ENCODE results near the gene RFPL3. TPM values are rescaled to one million over a fixed set of nuclear protein-coding genes. Genes with fewer than 3 reads are reported as not detected.
"Not testable (repeated sequence)": the region's sequence is repeated elsewhere in the genome, so short reads cannot be mapped to it uniquely, and the experiment has no call there.

RFPL3 gene
- total RNA-seq (2016; rRNA removed; fragmentation: Illumina TruSeq; extraction: Trizol) (not detected in 2 replicates), polyA plus RNA-seq (2011; rRNA removed) (not detected in 2 replicates), polyA minus RNA-seq (2011; rRNA and poly(A)+ RNA removed; ENCODE audit: low replicate concordance) (not detected in 2 replicates), Bru-seq, nascent RNA (not detected), BruChase-seq, experiment 1, labeled RNA remaining after a 6-hour chase (not detected), BruChase-seq, experiment 2, labeled RNA remaining after a 2-hour chase (not detected)
- total RNA-seq (2016; cell fraction: cytosol; rRNA removed; fragmentation: Illumina TruSeq; extraction: Trizol; ENCODE audit: low read depth), result not detected in 2 replicates
- total RNA-seq (2016; cell fraction: insoluble cytoplasmic fraction; rRNA removed; fragmentation: Illumina TruSeq; extraction: Trizol), result not detected in 2 replicates
- not detected in 2 replicates for total RNA-seq (2016; cell fraction: membrane; rRNA removed; fragmentation: Illumina TruSeq; extraction: Trizol)
- total RNA-seq (2016; cell fraction: nucleus; rRNA removed; fragmentation: Illumina TruSeq; extraction: Trizol), result not detected in 2 replicates
- not detected in 2 replicates for polyA plus RNA-seq (2011; cell fraction: cytosol; rRNA removed)
- not detected in 2 replicates for polyA plus RNA-seq (2011; cell fraction: nucleus; rRNA removed)
- polyA plus RNA-seq (2012), result not detected in 2 replicates
- polyA plus RNA-seq (2016; cell fraction: cytosol; fragmentation: Illumina TruSeq; extraction: Trizol; ENCODE audit: low read depth), result not detected in 2 replicates
- not detected in 2 replicates for polyA plus RNA-seq (2016; cell fraction: insoluble cytoplasmic fraction; fragmentation: Illumina TruSeq; extraction: Trizol; ENCODE audit: low read depth)
- not detected in 2 replicates for polyA plus RNA-seq (2016; cell fraction: membrane; fragmentation: Illumina TruSeq; extraction: Trizol; ENCODE audit: low read depth)
- not detected in 2 replicates for polyA plus RNA-seq (2016; cell fraction: nucleus; fragmentation: Illumina TruSeq; extraction: Trizol; ENCODE audit: insufficient read depth, low read depth)
- not detected in 2 replicates for polyA minus RNA-seq (2011; cell fraction: cytosol; rRNA and poly(A)+ RNA removed)
- polyA minus RNA-seq (2011; cell fraction: nucleus; rRNA and poly(A)+ RNA removed), result not detected in 2 replicates
- long read RNA-seq, experiment 1, result 0 reads
- long read RNA-seq, experiment 2, result 0 reads

- ATAC-seq; H3K79me2 ChIP-seq (ENCODE audit: insufficient read depth, low read length); H2AFZ ChIP-seq (ENCODE audit: low read length); FAIRE-seq; H3K36me3 ChIP-seq (replicated peaks in 1 of 2; ENCODE audit: control insufficient read depth in 1 of 2, insufficient read depth in 2 of 2, low read length in 2 of 2); H3K4me3 ChIP-seq (replicated peaks in 1 of 3; ENCODE audit: insufficient read depth in 1 of 3, low read depth in 2 of 3, low read length in 3 of 3); DNase-seq (ENCODE audit: low spot score); H4K20me1 ChIP-seq (ENCODE audit: insufficient read depth, low read length); BruUV-seq (replicated peaks); H3K9me3 ChIP-seq (ENCODE audit: low read length); H3K27me3 ChIP-seq (ENCODE audit: control insufficient read depth in 1 of 2, insufficient read depth in 2 of 2, low read length in 2 of 2); H3K9ac ChIP-seq (ENCODE audit: insufficient read depth, low read depth, low read length); H3K27ac ChIP-seq (ENCODE audit: extremely low read length, insufficient read depth, low read length); POLR2A ChIA-PET; CTCF ChIA-PET (ENCODE audit: low intra/inter-chr PET ratio, low total read pairs); H3K4me1 ChIP-seq (ENCODE audit: insufficient read depth, low read length); H3K4me2 ChIP-seq (ENCODE audit: low read depth, low read length); in situ Hi-C loops (cut with HindIII; ENCODE audit: extremely low pct_ligation_motif_present, low pct_unique_long_range_greater_than_20kb); intact Hi-C loops (cut with micrococcal nuclease; ENCODE audit: unreplicated experiment); TF ChIP-seq CREB1 (CRISPR knock-in tag; IDR thresholded peaks at IDR 0.05): not testable (repeated sequence)
- peak; percentile 28; the same call in 1 of the 2 replicates for TF ChIP-seq CREB1 (IDR thresholded peaks at IDR 0.05)
- 8% methylated on average over 9 of the region's 9 CpGs for WGBS (ENCODE audit: low lambda C conversion rate)
Measured at GRCh38 chr22:32357567-32357966, at the start of gene RFPL3. Gene RFPL3 (plus strand): TSS chr22:32357867. CDS start chr22:32358072, 205 bp downstream.

- Histone ChIP-seq H3K9ac (ENCODE audit: insufficient read depth, low read depth, low read length) (no peak overlapping the region), H3K79me2 (ENCODE audit: insufficient read depth, low read length) (no peaks in the 10 kb centered on the region), H3K36me3 (replicated peaks in 1 of 2; ENCODE audit: control insufficient read depth in 1 of 2, insufficient read depth in 2 of 2, low read length in 2 of 2) (no peaks in the 10 kb centered on the region), H3K4me3 (replicated peaks in 1 of 3; ENCODE audit: insufficient read depth in 1 of 3, low read depth in 2 of 3, low read length in 3 of 3) (no peak overlapping the region), H3K27me3 (ENCODE audit: control insufficient read depth in 1 of 2, insufficient read depth in 2 of 2, low read length in 2 of 2) (peaks cover 1 to 9% of the 10 kb centered on the region in 2 experiments; a peak in 3 of 5 replicates), H3K27ac (ENCODE audit: extremely low read length, insufficient read depth, low read length) (no peak overlapping the region), H3K4me2 (ENCODE audit: low read depth, low read length) (no peak overlapping the region), H3K9me3 (ENCODE audit: low read length) (no peaks in the 10 kb centered on the region), H4K20me1 (ENCODE audit: insufficient read depth, low read length) (no peaks in the 10 kb centered on the region), H2AFZ (ENCODE audit: low read length) (no peak overlapping the region), H3K4me1 (ENCODE audit: insufficient read depth, low read length) (no peaks in the 10 kb centered on the region)
- 33% methylated on average over 3 of the region's 7 CpGs for WGBS (ENCODE audit: low lambda C conversion rate)
- CTCF ChIA-PET (ENCODE audit: low intra/inter-chr PET ratio, low total read pairs), result no interaction called here
- in situ Hi-C loops (cut with HindIII; ENCODE audit: extremely low pct_ligation_motif_present, low pct_unique_long_range_greater_than_20kb) (no loop called here), intact Hi-C loops (cut with micrococcal nuclease; ENCODE audit: unreplicated experiment) (no loop called here)
- POLR2A ChIA-PET, result no interaction called here
- DNase-seq (ENCODE audit: low spot score), result no peak
- ATAC-seq, result peak; percentile 52
- BruUV-seq (replicated peaks), result no TSS peak
- FAIRE-seq, result no peak
- no peak for TF ChIP-seq FUBP1 (CRISPR knock-in tag; IDR thresholded peaks at IDR 0.05; ENCODE audit: borderline replicate concordance)
- TF ChIP-seq GTF3A (CRISPR knock-in tag; conservative IDR thresholded peaks at IDR 0.05), result no peak
- TF ChIP-seq MBNL3 (CRISPR knock-in tag; conservative IDR thresholded peaks at IDR 0.05), result no peak
- no peak for TF ChIP-seq SALL1 (CRISPR knock-in tag; IDR thresholded peaks at IDR 0.05)
- TF ChIP-seq ZFP36L1 (CRISPR knock-in tag; IDR thresholded peaks at IDR 0.05), result no peak
- TF ChIP-seq ZNF30 (CRISPR knock-in tag; IDR thresholded peaks at IDR 0.05), result no peak
- TF ChIP-seq KAT2B (IDR thresholded peaks at IDR 0.05; ENCODE audit: borderline replicate concordance, low read depth, low read length), result no peak
- no peak for TF ChIP-seq KDM5A (IDR thresholded peaks at IDR 0.05; ENCODE audit: borderline replicate concordance, low read length)
- TF ChIP-seq STAG1 (CRISPR knock-in tag; IDR thresholded peaks at IDR 0.05), result no peak
- no peak for TF ChIP-seq ZNF746 (CRISPR knock-in tag; IDR thresholded peaks at IDR 0.05)
- no peak for TF ChIP-seq ZNF737 (CRISPR knock-in tag; IDR thresholded peaks at IDR 0.05; ENCODE audit: borderline replicate concordance)
- no peak for TF ChIP-seq ZNF34 (CRISPR knock-in tag; IDR thresholded peaks at IDR 0.05; ENCODE audit: borderline replicate concordance)
Measured at GRCh38 chr22:32308191-32308590, 49.5 kb upstream of the RFPL3 start.

All from HepG2 (cell line).